VCaP (cell line): ENCODE data around the gene NOP53.
"Not testable (repeated sequence)": the region's sequence is repeated elsewhere in the genome, so short reads cannot be mapped to it uniquely, and the experiment has no call there.

Experiments used
- H3K27ac ChIP-seq: fragments of 450-650 bp; 2 replicates; pipeline ENCODE4 v1.5.1; 2017
- CTCF ChIP-seq: fragments of 450-650 bp; conservative IDR thresholded peaks from 2 replicates; pipeline ENCODE4 v1.5.1; 2017; ENCODE audit warnings: mild to moderate bottlenecking, moderate library complexity

Gene NOP53

GRCh38 chr19:47758443-47758804, 13.1 kb downstream of the NOP53 start:
- no peak overlapping the region for H3K27ac ChIP-seq
- no peak for TF ChIP-seq CTCF

GRCh38 chr19:47760632-47760999, 15.3 kb downstream of the NOP53 start:
- H3K27ac ChIP-seq, result no peak overlapping the region
- no peak for TF ChIP-seq CTCF

- TF ChIP-seq CTCF, result no peak
- no peak overlapping the region for H3K27ac ChIP-seq
Measured at GRCh38 chr19:47761566-47761965, 16.2 kb downstream of the NOP53 start.

GRCh38 chr19:47762151-47762550, 16.8 kb downstream of the NOP53 start:
- no peak overlapping the region for H3K27ac ChIP-seq
- no peak for TF ChIP-seq CTCF

- TF ChIP-seq CTCF, result no peak
- H3K27ac ChIP-seq, result no peak overlapping the region
Measured at GRCh38 chr19:47762615-47763308, 17.4 kb downstream of the NOP53 start.

- H3K27ac ChIP-seq, result not testable (repeated sequence)
Measured at GRCh38 chr19:47764705-47765104, 19.4 kb downstream of the NOP53 start.

GRCh38 chr19:47765523-47766358, 20.4 kb downstream of the NOP53 start:
- no peak overlapping the region for H3K27ac ChIP-seq
- peak; percentile 76 for TF ChIP-seq CTCF

- TF ChIP-seq CTCF, result no peak
- no peak overlapping the region for H3K27ac ChIP-seq
Measured at GRCh38 chr19:47766359-47766620, 20.9 kb downstream of the NOP53 start.
